ENCODE data around the gene PPM1N. TPM values are rescaled to one million over a fixed set of nuclear protein-coding genes. Genes with fewer than 3 reads are reported as not detected.

Gene PPM1N
- total and polyA plus RNA-seq, 3 donors from 2014 or later = 1.9 to 3.4 (median 2.3) TPM

DNA sequence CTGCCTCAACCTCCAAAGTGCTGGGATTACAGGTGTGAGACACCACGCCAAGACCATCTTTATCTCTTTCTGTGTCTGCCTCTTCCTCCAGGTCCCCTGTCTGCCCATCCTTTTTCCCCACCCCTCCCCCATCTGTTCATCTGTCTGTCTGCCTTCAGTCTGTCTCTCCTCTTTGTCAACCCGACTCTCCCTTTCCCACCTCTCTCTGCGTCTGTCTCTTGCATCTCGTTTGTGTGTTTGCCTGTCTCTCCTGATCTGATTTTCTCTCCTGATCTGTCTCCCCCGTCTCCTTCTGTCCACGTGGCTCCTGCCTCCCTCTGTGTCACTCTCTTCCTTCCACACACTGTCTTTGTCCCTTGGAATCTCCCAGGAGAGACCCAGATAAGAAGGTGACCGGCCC is 19.0 kb downstream of the PPM1N start:
- H3K4me3 ChIP-seq = no peak overlapping the region
- H3K27ac ChIP-seq = no peak overlapping the region
- no peak for DNase-seq
- H3K4me1 ChIP-seq = peaks cover 20% of the 10 kb centered on the region
- 52 to 58% methylated on average over 7 of the region's 7 CpGs for WGBS, 2 donors
- intact Hi-C loops (cut with DNase I; ENCODE audit: low total_unique reads) = no loop called here
- no peaks in the 10 kb centered on the region for H3K27me3 ChIP-seq
- no peaks in the 10 kb centered on the region for H3K36me3 ChIP-seq (ENCODE audit: low read depth, missing control alignments)
- TF ChIP-seq, protein P1, sequence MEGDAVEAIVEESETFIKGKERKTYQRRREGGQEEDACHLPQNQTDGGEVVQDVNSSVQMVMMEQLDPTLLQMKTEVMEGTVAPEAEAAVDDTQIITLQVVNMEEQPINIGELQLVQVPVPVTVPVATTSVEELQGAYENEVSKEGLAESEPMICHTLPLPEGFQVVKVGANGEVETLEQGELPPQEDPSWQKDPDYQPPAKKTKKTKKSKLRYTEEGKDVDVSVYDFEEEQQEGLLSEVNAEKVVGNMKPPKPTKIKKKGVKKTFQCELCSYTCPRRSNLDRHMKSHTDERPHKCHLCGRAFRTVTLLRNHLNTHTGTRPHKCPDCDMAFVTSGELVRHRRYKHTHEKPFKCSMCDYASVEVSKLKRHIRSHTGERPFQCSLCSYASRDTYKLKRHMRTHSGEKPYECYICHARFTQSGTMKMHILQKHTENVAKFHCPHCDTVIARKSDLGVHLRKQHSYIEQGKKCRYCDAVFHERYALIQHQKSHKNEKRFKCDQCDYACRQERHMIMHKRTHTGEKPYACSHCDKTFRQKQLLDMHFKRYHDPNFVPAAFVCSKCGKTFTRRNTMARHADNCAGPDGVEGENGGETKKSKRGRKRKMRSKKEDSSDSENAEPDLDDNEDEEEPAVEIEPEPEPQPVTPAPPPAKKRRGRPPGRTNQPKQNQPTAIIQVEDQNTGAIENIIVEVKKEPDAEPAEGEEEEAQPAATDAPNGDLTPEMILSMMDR (IDR thresholded peaks at IDR 0.05) = no peak
- no peak for TF ChIP-seq POLR2A (IDR thresholded peaks at IDR 0.05)
- H3K9me3 ChIP-seq = no peaks in the 10 kb centered on the region

DNA sequence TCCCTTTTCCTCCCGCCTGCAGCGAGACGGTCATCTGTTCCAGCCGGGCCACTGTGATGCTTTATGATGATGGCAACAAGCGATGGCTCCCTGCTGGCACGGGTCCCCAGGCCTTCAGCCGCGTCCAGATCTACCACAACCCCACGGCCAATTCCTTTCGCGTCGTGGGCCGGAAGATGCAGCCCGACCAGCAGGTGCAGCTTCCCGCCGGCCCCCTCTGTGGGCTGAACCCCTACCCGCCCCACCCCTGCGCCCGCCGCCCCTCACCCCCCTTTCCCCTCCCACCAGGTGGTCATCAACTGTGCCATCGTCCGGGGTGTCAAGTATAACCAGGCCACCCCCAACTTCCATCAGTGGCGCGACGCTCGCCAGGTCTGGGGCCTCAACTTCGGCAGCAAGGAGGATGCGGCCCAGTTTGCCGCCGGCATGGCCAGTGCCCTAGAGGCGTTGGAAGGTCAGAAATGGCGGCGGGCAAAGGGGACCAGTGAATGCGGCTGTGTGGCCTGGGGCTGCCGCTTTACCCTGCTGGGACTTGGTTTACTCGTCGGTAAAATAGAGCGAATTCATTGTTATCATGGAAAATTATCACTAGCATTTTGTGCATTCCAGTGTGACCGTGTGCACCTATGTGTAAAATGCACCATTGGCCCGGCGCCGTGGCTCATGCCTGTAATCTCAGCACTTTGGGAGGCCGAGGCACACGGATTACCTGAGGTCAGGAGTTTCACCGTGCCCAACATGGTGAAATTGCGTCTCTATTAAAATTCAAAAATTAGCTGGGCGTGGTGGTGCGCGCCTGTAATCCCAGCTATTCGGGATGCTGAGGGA is 19.6 kb downstream of the PPM1N start:
- no peaks in the 10 kb centered on the region for H3K27me3 ChIP-seq
- 80 to 85% methylated on average over 40 to 50 of the region's 50 CpGs for WGBS, 2 donors
- no peak overlapping the region for H3K4me3 ChIP-seq
- peaks cover 20% of the 10 kb centered on the region for H3K4me1 ChIP-seq
- DNase-seq = no peak
- no peaks in the 10 kb centered on the region for H3K9me3 ChIP-seq
- no peak for TF ChIP-seq POLR2A (IDR thresholded peaks at IDR 0.05)
- TF ChIP-seq, protein P1 (IDR thresholded peaks at IDR 0.05) = no peak
- intact Hi-C loops (cut with DNase I; ENCODE audit: low total_unique reads) = no loop called here
- H3K36me3 ChIP-seq (ENCODE audit: low read depth, missing control alignments) = no peaks in the 10 kb centered on the region
- H3K27ac ChIP-seq = no peak overlapping the region

DNA sequence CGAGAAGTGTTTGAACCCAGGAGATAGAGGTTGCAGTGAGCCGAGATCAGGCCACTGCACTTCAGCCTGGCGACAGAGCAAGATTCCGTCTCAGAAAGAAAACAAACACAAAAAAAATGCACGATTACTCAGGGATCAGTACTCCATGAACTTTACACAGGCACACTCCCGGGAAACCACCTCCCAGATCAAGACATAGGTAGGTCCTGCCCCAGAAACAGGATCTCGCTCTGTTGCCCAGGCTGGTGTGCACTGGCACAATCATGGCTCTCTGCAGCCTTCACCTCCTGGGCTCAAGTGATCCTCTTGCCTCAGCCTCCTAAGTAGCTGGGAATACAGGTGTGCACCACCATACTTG is 20.2 kb downstream of the PPM1N start:
- no peaks in the 10 kb centered on the region for H3K9me3 ChIP-seq
- intact Hi-C loops (cut with DNase I; ENCODE audit: low total_unique reads) = no loop called here
- H3K4me3 ChIP-seq = no peak overlapping the region
- TF ChIP-seq, protein P1 (IDR thresholded peaks at IDR 0.05) = no peak
- TF ChIP-seq POLR2A (IDR thresholded peaks at IDR 0.05) = no peak
- no peak for DNase-seq
- no peak overlapping the region for H3K27ac ChIP-seq
- WGBS, 2 donors = 64 to 75% methylated on average over 7 of the region's 7 CpGs
- H3K36me3 ChIP-seq (ENCODE audit: low read depth, missing control alignments) = no peaks in the 10 kb centered on the region
- H3K27me3 ChIP-seq = no peaks in the 10 kb centered on the region
- H3K4me1 ChIP-seq = peaks cover 18% of the 10 kb centered on the region

DNA sequence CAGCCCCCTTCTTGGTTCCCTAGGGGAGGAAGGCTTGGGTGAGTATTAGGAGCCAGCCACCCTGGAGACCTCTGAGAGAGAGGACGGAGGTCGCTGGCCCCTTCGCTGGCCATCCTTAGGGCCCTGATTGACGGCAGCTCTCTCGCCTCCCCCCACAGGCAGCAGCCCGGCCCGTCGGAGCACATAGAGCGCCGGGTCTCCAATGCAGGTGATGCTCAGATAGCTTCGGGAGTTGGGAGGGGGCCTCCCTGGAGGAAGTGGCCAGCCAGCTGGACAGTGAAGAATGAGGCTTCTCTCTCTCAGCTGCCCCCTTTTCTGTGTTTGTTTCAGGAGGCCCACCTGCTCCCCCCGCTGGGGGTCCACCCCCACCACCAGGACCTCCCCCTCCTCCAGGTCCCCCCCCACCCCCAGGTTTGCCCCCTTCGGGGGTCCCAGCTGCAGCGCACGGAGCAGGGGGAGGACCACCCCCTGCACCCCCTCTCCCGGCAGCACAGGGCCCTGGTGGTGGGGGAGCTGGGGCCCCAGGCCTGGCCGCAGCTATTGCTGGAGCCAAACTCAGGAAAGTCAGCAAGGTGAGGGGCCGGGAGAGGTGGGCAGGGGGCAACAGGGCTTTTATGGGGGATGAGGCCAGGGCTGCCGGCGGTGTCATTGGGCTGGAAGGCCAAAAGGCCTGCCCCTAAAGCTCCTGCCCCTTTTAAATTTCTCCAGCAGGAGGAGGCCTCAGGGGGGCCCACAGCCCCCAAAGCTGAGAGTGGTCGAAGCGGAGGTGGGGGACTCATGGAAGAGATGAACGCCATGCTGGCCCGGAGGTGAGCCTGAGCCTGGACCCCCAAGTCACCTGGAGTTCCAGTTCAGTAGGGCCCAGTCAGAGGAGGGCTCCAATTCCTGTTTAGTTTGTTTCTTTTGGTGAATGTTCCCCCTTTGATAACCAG is 24.0 kb downstream of the PPM1N start:
- no peaks in the 10 kb centered on the region for H3K4me1 ChIP-seq
- intact Hi-C loops (cut with DNase I; ENCODE audit: low total_unique reads) = loop anchor here (10.0 kb wide), 1 partner anchor 123 kb away; no protein-coding TSS in a partner anchor
- no peak for DNase-seq

More for the DNA sequence above, 24.0 kb downstream of the PPM1N start:
- Histone ChIP-seq H3K9me3 (no peaks in the 10 kb centered on the region), H3K27me3 (no peaks in the 10 kb centered on the region), H3K4me3 (no peak overlapping the region), H3K27ac (peak overlapping the region in 1 of 2 donors; percentile 36), H3K36me3 (ENCODE audit: low read depth, missing control alignments) (no peaks in the 10 kb centered on the region)
- 80 to 82% methylated on average over 23 to 24 of the region's 24 CpGs for WGBS, 2 donors
- no peak for TF ChIP-seq POLR2A (IDR thresholded peaks at IDR 0.05)
- TF ChIP-seq, protein P1 (IDR thresholded peaks at IDR 0.05) = no peak

Measured in testis (tissue), 3 donors.